HEK293 (cell line): Measurements from ENCODE around the gene SERINC3.

Source experiments
- BCL11A ChIP-seq: fragments of 450-650 bp; formaldehyde crosslinking; IDR thresholded peaks from 2 replicates; pipeline ENCODE4 v1.5.1; 2016; ENCODE audit warnings: low read depth, missing biosample characterization, missing genetic modification characterization
- EGR2 ChIP-seq: fragments of 450-650 bp; formaldehyde crosslinking; IDR thresholded peaks from 2 replicates; pipeline ENCODE4 v1.5.1; 2016; ENCODE audit warnings: low read depth, missing biosample characterization, missing genetic modification characterization
- GLIS1 ChIP-seq: fragments of 450-650 bp; formaldehyde crosslinking; IDR thresholded peaks from 2 replicates; pipeline ENCODE4 v1.5.1; 2016; ENCODE audit warnings: missing biosample characterization, missing genetic modification characterization
- HOXA7 ChIP-seq: sonication (generic); formaldehyde crosslinking; IDR thresholded peaks from 2 replicates; pipeline ENCODE4 v1.8.1; 2022; ENCODE audit warnings: missing genetic modification reagents, borderline replicate concordance
- KLF16 ChIP-seq: fragments of 450-650 bp; formaldehyde crosslinking; IDR thresholded peaks from 2 replicates; pipeline ENCODE4 v1.5.1; 2017; ENCODE audit warnings: missing biosample characterization, missing genetic modification characterization
- KLF9 ChIP-seq: fragments of 450-650 bp; formaldehyde crosslinking; IDR thresholded peaks from 2 replicates; pipeline ENCODE4 v1.5.1; 2016; ENCODE audit warnings: missing biosample characterization, missing genetic modification characterization, low read depth
- REPIN1 ChIP-seq: fragments of 450-650 bp; formaldehyde crosslinking; IDR thresholded peaks from 2 replicates; pipeline ENCODE4 v1.5.1; 2017; ENCODE audit warnings: missing biosample characterization, missing genetic modification characterization, low read depth
- SCRT2 ChIP-seq: fragments of 450-650 bp; formaldehyde crosslinking; IDR thresholded peaks from 2 replicates; pipeline ENCODE4 v1.5.1; 2016; ENCODE audit warnings: missing biosample characterization, missing genetic modification characterization
- ZBTB1 ChIP-seq: fragments of 450-650 bp; formaldehyde crosslinking; IDR thresholded peaks from 2 replicates; pipeline ENCODE4 v1.5.1; 2016; ENCODE audit warnings: missing biosample characterization, missing genetic modification characterization
- ZBTB17 ChIP-seq: fragments of 450-650 bp; formaldehyde crosslinking; IDR thresholded peaks from 2 replicates; pipeline ENCODE4 v1.5.1; 2016; ENCODE audit warnings: missing biosample characterization, missing genetic modification characterization
- ZBTB20 ChIP-seq: fragments of 450-650 bp; formaldehyde crosslinking; IDR thresholded peaks from 2 replicates; pipeline ENCODE4 v1.5.1; 2016; ENCODE audit warnings: missing biosample characterization, missing genetic modification characterization
- ZFP41 ChIP-seq: fragments of 450-650 bp; formaldehyde crosslinking; IDR thresholded peaks from 2 replicates; pipeline ENCODE4 v1.5.1; 2016; ENCODE audit warnings: missing biosample characterization, missing genetic modification characterization, borderline replicate concordance
- ZNF155 ChIP-seq: fragments of 450-650 bp; formaldehyde crosslinking; IDR thresholded peaks from 2 replicates; pipeline ENCODE4 v1.5.1; 2016; ENCODE audit warnings: missing biosample characterization, missing genetic modification characterization
- ZNF174 ChIP-seq: fragments of 450-650 bp; formaldehyde crosslinking; IDR thresholded peaks from 2 replicates; pipeline ENCODE4 v1.5.0; 2017; ENCODE audit warnings: missing biosample characterization, mild to moderate bottlenecking, missing genetic modification characterization
- ZNF19 ChIP-seq: fragments of 450-650 bp; formaldehyde crosslinking; IDR thresholded peaks from 2 replicates; pipeline ENCODE4; 2016; ENCODE audit warnings: missing biosample characterization, missing genetic modification characterization, low read depth
- ZNF221 ChIP-seq: fragments of 450-650 bp; formaldehyde crosslinking; IDR thresholded peaks from 2 replicates; pipeline ENCODE4 v1.5.1; 2017; ENCODE audit warnings: missing biosample characterization, missing genetic modification characterization, borderline replicate concordance
- ZNF335 ChIP-seq: fragments of 450-650 bp; formaldehyde crosslinking; conservative IDR thresholded peaks from 2 replicates; pipeline ENCODE4 v1.5.1; 2016; ENCODE audit warnings: missing biosample characterization, missing genetic modification characterization
- ZNF404 ChIP-seq: fragments of 450-650 bp; formaldehyde crosslinking; IDR thresholded peaks from 2 replicates; pipeline ENCODE4 v1.5.1; 2017; ENCODE audit warnings: missing biosample characterization, missing genetic modification characterization
- ZNF501 ChIP-seq: fragments of 450-650 bp; formaldehyde crosslinking; IDR thresholded peaks from 2 replicates; pipeline ENCODE4 v1.5.1; 2016; ENCODE audit warnings: missing biosample characterization, missing genetic modification characterization
- ZNF596 ChIP-seq: fragments of 450-650 bp; IDR thresholded peaks from 2 replicates; pipeline ENCODE4 v1.5.0; 2018; ENCODE audit warnings: missing biosample characterization, mild to moderate bottlenecking, missing genetic modification characterization, moderate library complexity
- ZNF660 ChIP-seq: fragments of 450-650 bp; IDR thresholded peaks from 2 replicates; pipeline ENCODE4 v1.5.1; 2018; ENCODE audit warnings: missing biosample characterization, mild to moderate bottlenecking, missing genetic modification characterization
- ZNF670 ChIP-seq: fragments of 450-650 bp; formaldehyde crosslinking; IDR thresholded peaks from 2 replicates; pipeline ENCODE4 v1.5.1; 2016; ENCODE audit warnings: missing biosample characterization, missing genetic modification characterization, low read depth
- ZNF76 ChIP-seq: fragments of 450-650 bp; formaldehyde crosslinking; IDR thresholded peaks from 2 replicates; pipeline ENCODE4; 2016; ENCODE audit warnings: low read depth, missing biosample characterization, missing genetic modification characterization, borderline replicate concordance
- ZNF785 ChIP-seq: fragments of 450-650 bp; formaldehyde crosslinking; IDR thresholded peaks from 2 replicates; pipeline ENCODE4 v1.5.1; 2016; ENCODE audit warnings: missing biosample characterization, missing genetic modification characterization
- TF ChIP-seq, protein P1 (sequence below): fragments of 450-650 bp; formaldehyde crosslinking; IDR thresholded peaks from 2 replicates; pipeline ENCODE4 v1.5.1; 2016; ENCODE audit warnings: missing biosample characterization, missing genetic modification characterization
- TF ChIP-seq, protein P2 (sequence below): fragments of 450-650 bp; formaldehyde crosslinking; conservative IDR thresholded peaks from 2 replicates; pipeline ENCODE4 v1.5.1; 2016; ENCODE audit warnings: low read depth, missing biosample characterization, missing genetic modification characterization
- TF ChIP-seq, protein P3 (sequence below): fragments of 450-650 bp; formaldehyde crosslinking; IDR thresholded peaks from 2 replicates; pipeline ENCODE4 v1.5.1; 2016; ENCODE audit warnings: missing biosample characterization, missing genetic modification characterization
- TF ChIP-seq, protein P4 (sequence below): fragments of 450-650 bp; formaldehyde crosslinking; IDR thresholded peaks from 2 replicates; pipeline ENCODE4 v1.5.1; 2017; ENCODE audit warnings: missing biosample characterization, missing genetic modification characterization

SERINC3 gene

DNA sequence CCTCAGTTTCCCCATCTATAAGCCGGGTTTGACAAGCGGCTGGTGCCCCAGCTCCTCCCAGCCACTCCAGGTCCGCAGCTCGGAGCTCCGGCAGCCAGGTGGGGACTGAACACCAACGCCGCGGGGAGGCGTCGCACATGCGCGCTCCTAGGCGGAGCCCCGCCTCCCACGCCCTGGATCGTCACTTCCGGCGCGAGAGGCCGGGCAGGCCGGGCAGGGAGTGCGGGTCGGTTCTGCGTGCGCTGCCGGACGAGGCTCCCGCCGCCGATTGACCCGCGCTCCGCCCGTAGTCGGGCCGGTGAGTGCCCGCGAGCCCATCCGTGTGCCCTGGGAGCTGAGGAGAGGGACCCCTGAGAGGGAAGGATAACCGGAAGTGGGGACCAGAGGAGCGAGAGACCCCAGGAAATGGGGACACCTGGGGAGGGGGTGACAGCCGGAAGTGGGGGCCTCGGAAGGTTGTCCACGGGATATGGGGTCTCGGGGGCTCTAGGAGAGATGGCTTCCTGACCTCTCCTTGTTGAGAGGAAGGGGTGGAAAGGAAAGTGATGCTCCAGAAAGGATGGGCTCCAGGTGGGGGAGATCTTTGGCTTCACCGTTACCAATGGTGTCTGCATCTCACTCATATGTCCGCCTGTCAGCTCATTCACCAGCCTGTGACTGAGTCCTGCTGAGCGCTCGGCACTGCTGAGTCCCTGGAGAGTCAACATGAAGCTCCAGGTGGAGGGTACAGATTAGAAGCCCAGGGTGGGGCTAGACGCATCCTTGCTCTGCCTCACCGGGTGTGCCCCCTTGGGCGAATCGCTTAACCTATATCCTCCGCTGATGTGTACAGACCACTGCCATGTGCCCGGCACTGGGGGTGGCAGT, 45.9 kb downstream of the SERINC3 start, which contains the start of gene TTPAL (continued):
- TF ChIP-seq, protein P1, sequence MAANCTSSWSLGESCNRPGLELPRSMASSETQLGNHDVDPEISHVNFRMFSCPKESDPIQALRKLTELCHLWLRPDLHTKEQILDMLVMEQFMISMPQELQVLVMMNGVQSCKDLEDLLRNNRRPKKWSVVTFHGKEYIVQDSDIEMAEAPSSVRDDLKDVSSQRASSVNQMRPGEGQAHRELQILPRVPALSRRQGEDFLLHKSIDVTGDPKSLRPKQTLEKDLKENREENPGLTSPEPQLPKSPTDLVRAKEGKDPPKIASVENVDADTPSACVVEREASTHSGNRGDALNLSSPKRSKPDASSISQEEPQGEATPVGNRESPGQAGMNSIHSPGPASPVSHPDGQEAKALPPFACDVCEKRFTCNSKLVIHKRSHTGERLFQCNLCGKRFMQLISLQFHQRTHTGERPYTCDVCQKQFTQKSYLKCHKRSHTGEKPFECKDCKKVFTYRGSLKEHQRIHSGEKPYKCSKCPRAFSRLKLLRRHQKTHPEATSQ (tag by site-specific recombination) = 0 out of 2 replicates have a peak, but pooled peaks have one; percentile 77
- peak; percentile 48 for TF ChIP-seq GLIS1 (tag by site-specific recombination)
- TF ChIP-seq HOXA7 (CRISPR knock-in tag) = no peak
- TF ChIP-seq BCL11A = no peak
- TF ChIP-seq REPIN1 = peak; percentile 67; the same call in 1 of the 2 replicates
- peak; percentile 85 for TF ChIP-seq ZNF335 (tag by site-specific recombination)
- TF ChIP-seq KLF16 = peak; percentile 73; the same call in 1 of the 2 replicates
- TF ChIP-seq ZNF404 (tag by site-specific recombination) = no peak
- no peak for TF ChIP-seq ZNF174 (tag by site-specific recombination)
- TF ChIP-seq EGR2 (tag by site-specific recombination) = peak; percentile 80
- no peak for TF ChIP-seq ZBTB20 (tag by site-specific recombination)
- no peak for TF ChIP-seq ZNF785 (tag by site-specific recombination)
- TF ChIP-seq ZBTB17 (tag by site-specific recombination) = peak; percentile 94
- peak; percentile 75 for TF ChIP-seq KLF9 (tag by site-specific recombination)
- TF ChIP-seq ZNF221 (tag by site-specific recombination) = no peak
- TF ChIP-seq, protein P2, sequence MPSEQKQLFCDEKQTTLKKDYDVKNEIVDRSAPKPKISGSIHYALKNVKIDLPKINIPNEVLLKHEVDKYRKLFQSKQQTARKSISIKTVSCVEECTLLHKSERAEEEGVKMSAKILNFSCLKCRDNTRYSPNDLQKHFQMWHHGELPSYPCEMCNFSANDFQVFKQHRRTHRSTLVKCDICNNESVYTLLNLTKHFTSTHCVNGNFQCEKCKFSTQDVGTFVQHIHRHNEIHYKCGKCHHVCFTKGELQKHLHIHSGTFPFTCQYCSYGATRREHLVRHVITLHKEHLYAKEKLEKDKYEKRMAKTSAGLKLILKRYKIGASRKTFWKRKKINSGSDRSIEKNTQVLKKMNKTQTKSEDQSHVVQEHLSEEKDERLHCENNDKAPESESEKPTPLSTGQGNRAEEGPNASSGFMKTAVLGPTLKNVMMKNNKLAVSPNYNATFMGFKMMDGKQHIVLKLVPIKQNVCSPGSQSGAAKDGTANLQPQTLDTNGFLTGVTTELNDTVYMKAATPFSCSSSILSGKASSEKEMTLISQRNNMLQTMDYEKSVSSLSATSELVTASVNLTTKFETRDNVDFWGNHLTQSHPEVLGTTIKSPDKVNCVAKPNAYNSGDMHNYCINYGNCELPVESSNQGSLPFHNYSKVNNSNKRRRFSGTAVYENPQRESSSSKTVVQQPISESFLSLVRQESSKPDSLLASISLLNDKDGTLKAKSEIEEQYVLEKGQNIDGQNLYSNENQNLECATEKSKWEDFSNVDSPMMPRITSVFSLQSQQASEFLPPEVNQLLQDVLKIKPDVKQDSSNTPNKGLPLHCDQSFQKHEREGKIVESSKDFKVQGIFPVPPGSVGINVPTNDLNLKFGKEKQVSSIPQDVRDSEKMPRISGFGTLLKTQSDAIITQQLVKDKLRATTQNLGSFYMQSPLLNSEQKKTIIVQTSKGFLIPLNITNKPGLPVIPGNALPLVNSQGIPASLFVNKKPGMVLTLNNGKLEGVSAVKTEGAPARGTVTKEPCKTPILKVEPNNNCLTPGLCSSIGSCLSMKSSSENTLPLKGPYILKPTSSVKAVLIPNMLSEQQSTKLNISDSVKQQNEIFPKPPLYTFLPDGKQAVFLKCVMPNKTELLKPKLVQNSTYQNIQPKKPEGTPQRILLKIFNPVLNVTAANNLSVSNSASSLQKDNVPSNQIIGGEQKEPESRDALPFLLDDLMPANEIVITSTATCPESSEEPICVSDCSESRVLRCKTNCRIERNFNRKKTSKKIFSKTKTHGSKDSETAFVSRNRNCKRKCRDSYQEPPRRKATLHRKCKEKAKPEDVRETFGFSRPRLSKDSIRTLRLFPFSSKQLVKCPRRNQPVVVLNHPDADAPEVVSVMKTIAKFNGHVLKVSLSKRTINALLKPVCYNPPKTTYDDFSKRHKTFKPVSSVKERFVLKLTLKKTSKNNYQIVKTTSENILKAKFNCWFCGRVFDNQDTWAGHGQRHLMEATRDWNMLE (tag by site-specific recombination) = peak; percentile 77
- TF ChIP-seq ZNF76 (tag by site-specific recombination) = peak; percentile 68; the same call in 1 of the 2 replicates
- peak; percentile 62; the same call in 1 of the 2 replicates for TF ChIP-seq ZNF501 (tag by site-specific recombination)
- TF ChIP-seq ZNF19 (tag by site-specific recombination) = no peak
- TF ChIP-seq, protein P3, sequence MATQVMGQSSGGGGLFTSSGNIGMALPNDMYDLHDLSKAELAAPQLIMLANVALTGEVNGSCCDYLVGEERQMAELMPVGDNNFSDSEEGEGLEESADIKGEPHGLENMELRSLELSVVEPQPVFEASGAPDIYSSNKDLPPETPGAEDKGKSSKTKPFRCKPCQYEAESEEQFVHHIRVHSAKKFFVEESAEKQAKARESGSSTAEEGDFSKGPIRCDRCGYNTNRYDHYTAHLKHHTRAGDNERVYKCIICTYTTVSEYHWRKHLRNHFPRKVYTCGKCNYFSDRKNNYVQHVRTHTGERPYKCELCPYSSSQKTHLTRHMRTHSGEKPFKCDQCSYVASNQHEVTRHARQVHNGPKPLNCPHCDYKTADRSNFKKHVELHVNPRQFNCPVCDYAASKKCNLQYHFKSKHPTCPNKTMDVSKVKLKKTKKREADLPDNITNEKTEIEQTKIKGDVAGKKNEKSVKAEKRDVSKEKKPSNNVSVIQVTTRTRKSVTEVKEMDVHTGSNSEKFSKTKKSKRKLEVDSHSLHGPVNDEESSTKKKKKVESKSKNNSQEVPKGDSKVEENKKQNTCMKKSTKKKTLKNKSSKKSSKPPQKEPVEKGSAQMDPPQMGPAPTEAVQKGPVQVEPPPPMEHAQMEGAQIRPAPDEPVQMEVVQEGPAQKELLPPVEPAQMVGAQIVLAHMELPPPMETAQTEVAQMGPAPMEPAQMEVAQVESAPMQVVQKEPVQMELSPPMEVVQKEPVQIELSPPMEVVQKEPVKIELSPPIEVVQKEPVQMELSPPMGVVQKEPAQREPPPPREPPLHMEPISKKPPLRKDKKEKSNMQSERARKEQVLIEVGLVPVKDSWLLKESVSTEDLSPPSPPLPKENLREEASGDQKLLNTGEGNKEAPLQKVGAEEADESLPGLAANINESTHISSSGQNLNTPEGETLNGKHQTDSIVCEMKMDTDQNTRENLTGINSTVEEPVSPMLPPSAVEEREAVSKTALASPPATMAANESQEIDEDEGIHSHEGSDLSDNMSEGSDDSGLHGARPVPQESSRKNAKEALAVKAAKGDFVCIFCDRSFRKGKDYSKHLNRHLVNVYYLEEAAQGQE (tag by site-specific recombination) = peak; percentile 17; the same call in 1 of the 2 replicates
- peak; percentile 93; the same call in 1 of the 2 replicates for TF ChIP-seq SCRT2 (tag by site-specific recombination)
- TF ChIP-seq ZNF670 (tag by site-specific recombination) = no peak
- TF ChIP-seq ZNF596 (tag by site-specific recombination) = no peak
- TF ChIP-seq ZNF660 (tag by site-specific recombination) = no peak
- TF ChIP-seq, protein P4, sequence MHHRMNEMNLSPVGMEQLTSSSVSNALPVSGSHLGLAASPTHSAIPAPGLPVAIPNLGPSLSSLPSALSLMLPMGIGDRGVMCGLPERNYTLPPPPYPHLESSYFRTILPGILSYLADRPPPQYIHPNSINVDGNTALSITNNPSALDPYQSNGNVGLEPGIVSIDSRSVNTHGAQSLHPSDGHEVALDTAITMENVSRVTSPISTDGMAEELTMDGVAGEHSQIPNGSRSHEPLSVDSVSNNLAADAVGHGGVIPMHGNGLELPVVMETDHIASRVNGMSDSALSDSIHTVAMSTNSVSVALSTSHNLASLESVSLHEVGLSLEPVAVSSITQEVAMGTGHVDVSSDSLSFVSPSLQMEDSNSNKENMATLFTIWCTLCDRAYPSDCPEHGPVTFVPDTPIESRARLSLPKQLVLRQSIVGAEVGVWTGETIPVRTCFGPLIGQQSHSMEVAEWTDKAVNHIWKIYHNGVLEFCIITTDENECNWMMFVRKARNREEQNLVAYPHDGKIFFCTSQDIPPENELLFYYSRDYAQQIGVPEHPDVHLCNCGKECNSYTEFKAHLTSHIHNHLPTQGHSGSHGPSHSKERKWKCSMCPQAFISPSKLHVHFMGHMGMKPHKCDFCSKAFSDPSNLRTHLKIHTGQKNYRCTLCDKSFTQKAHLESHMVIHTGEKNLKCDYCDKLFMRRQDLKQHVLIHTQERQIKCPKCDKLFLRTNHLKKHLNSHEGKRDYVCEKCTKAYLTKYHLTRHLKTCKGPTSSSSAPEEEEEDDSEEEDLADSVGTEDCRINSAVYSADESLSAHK (tag by site-specific recombination) = no peak
- TF ChIP-seq ZNF155 (tag by site-specific recombination) = no peak
- no peak for TF ChIP-seq ZFP41 (tag by site-specific recombination)
- TF ChIP-seq ZBTB1 (tag by site-specific recombination) = no peak
